Retinal pigment epithelial cell (primary cell): ENCODE results near the gene KRT79.

Experiments
- DNase-seq: peaks from one replicate; pipeline ENCODE4 v3.0.0-alpha.2; 2010; ENCODE audit warnings: low read depth
- H3K4me3 ChIP-seq: 2 replicates; pipeline ENCODE4 v1.5.1; 2011; ENCODE audit warnings: mild to moderate bottlenecking, low read length, control low read depth, moderate library complexity
- TF ChIP-seq, protein P1 (sequence below): conservative IDR thresholded peaks from 2 replicates; pipeline ENCODE4 v1.5.1; 2011; ENCODE audit warnings: low read depth, low read length, control low read depth, inconsistent platforms

KRT79 gene

GRCh38 chr12:52827499-52828090, 6.5 kb downstream of the KRT79 start:
- no peak overlapping the region for H3K4me3 ChIP-seq
- TF ChIP-seq, protein P1, sequence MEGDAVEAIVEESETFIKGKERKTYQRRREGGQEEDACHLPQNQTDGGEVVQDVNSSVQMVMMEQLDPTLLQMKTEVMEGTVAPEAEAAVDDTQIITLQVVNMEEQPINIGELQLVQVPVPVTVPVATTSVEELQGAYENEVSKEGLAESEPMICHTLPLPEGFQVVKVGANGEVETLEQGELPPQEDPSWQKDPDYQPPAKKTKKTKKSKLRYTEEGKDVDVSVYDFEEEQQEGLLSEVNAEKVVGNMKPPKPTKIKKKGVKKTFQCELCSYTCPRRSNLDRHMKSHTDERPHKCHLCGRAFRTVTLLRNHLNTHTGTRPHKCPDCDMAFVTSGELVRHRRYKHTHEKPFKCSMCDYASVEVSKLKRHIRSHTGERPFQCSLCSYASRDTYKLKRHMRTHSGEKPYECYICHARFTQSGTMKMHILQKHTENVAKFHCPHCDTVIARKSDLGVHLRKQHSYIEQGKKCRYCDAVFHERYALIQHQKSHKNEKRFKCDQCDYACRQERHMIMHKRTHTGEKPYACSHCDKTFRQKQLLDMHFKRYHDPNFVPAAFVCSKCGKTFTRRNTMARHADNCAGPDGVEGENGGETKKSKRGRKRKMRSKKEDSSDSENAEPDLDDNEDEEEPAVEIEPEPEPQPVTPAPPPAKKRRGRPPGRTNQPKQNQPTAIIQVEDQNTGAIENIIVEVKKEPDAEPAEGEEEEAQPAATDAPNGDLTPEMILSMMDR = no peak
- DNase-seq = no peak

- H3K4me3 ChIP-seq = no peak overlapping the region
- no peak for DNase-seq
- TF ChIP-seq, protein P1 = no peak
Observed at GRCh38 chr12:52826611-52827498, 7.3 kb downstream of the KRT79 start.

DNA sequence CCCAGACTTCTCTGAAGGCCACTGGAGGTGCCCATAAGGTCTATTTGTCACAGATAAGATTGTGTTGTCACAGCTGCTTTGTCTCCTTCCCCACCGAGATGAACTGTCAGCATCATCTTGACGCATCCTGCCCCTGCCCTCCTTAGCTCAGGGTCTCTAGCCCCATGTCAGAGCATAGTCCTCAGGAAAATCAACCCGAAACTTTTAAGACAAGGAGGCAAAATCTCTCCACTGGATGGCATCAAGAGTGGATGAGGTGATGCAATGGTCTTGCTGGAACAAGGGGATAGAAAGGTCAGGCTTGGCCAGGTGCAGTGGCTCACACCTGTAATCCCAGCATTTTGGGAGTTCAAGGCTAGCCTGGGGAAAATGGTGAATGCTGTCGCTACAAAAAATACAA, 8.2 kb downstream of the KRT79 start:
- TF ChIP-seq, protein P1 = no peak
- no peak overlapping the region for H3K4me3 ChIP-seq
- DNase-seq = no peak

GRCh38 chr12:52824741-52825410, 9.2 kb downstream of the KRT79 start:
- no peak for DNase-seq
- TF ChIP-seq, protein P1 = no peak
- H3K4me3 ChIP-seq = no peak overlapping the region

DNA sequence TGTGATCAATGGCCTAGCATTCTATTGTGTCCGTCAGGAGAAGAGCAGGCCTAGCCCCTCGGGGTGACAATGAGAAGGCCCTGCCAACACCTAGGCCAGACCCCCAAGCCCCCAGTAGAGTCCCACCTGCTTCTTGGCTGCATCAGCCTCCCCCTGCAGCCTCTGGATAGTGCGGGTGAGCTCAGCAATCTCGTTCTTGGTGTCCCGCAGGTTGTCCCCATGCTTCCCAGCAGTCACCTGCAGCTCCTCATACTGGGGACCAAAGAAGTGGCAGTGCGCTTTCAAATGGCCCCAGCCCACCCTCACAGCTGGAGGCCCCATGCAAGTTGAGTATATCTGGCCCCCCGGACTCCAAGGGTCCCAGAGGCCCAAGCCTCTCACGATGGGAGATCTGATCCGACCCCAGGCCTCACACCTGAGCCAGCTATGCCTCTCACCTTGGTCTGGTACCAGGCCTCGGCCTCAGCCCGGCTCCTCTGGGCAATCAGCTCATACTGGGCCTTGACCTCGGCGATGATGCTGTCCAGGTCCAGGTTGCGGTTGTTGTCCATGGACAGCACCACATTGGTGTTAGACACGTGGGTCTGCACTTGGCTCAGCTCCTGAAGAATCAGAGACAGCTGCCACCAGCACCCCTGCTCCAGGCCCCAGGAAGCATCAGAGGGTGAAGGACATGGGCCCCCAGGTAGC, 10.2 kb downstream of the KRT79 start:
- TF ChIP-seq, protein P1 = no peak
- no peak overlapping the region for H3K4me3 ChIP-seq
- DNase-seq = no peak

DNA sequence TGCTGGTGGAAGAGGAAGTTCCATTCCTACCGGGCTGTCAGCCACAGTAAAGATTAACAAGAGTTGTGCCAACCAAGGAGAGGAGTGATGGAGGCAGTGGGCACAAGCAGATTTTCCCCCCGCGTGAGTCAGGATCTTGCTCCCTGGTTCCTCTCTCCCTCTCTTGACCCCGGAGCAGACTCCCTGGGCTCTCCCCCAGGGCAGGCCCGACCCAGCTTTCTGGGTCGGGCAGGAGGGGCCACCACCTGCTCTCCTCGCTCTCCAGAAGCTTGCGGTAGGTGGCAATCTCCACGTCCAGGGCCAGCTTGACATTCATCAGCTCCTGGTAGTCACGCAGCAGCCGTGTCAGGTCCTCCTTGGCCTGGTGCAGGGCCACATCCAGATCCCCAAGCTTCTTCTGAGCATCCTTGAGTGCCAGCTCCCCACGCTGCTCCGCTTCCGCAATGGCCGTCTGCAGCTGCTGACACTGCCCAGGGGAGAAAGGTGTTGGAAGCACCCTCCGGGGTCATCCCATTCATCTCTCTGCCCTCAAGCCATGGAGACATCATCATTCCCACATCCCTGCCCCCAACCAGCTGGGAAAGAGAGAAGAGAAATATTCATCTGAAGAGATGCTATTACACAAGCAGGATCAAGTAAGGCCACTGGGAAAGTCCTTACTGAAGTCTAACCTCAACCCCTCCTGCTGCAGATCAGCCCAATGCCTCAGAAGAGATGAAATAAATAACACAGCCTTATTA, 11.2 kb downstream of the KRT79 start:
- DNase-seq = no peak
- no peak overlapping the region for H3K4me3 ChIP-seq
- TF ChIP-seq, protein P1 = no peak
